Kidney (tissue), 14 donors: ENCODE results near the gene TMX2. TPM values are rescaled to one million over a fixed set of nuclear protein-coding genes. Genes with fewer than 3 reads are reported as not detected.
"Not testable (repeated sequence)": the region's sequence is repeated elsewhere in the genome, so short reads cannot be mapped to it uniquely, and the experiment has no call there.

Experiments
- DNase-seq, 5 donors: peaks; one replicate each; pipeline ENCODE4 v3.0.0-alpha.2; 2013 to 2020
- FAIRE-seq: peaks from 2 replicates; lab custom pipeline; 2012; peaks lifted over from hg19 to GRCh38; lab: Jason Lieb, UNC
- H3K27ac ChIP-seq, 2 donors: one replicate each; pipeline ENCODE4 v1.7.0; 2013; ENCODE audit warnings: low read depth in 2 of 2, low read length in 2 of 2, inconsistent platforms in 1 of 2
- H3K27me3 ChIP-seq: one replicate; pipeline ENCODE4 v1.7.1; 2013; ENCODE audit warnings: low read length, inconsistent platforms; ENCODE audit not compliant: control insufficient read depth, insufficient read depth
- H3K36me3 ChIP-seq, 3 donors: one replicate each; pipeline versions ENCODE4 v1.7.0 to v1.7.1; 2013; ENCODE audit warnings: low read length in 3 of 3, control low read depth in 1 of 3, inconsistent platforms in 1 of 3; ENCODE audit not compliant: insufficient read depth in 3 of 3, control insufficient read depth in 2 of 3
- H3K4me1 ChIP-seq, 3 donors: one replicate each; pipeline versions ENCODE4 v1.7.0 to v1.7.1; 2013; ENCODE audit warnings: low read length in 3 of 3, inconsistent platforms in 1 of 3, low read depth in 1 of 3; ENCODE audit not compliant: control insufficient read depth in 2 of 3, insufficient read depth in 2 of 3
- H3K4me3 ChIP-seq, 3 donors: one replicate each; pipeline versions ENCODE4 v1.7.0 to v1.8.1; 2013; ENCODE audit warnings: low read length in 3 of 3, control low read depth in 1 of 3, inconsistent platforms in 1 of 3
- H3K9ac ChIP-seq, 3 donors: one replicate each; pipeline versions ENCODE4 v1.7.0 to v1.7.1; 2013; ENCODE audit warnings: low read length in 3 of 3, control low read depth in 1 of 3, inconsistent platforms in 1 of 3
- H3K9me3 ChIP-seq, 3 donors: one replicate each; pipeline versions ENCODE4 v1.7.0 to v1.7.1; 2013; ENCODE audit warnings: low read length in 3 of 3, control low read depth in 1 of 3, inconsistent platforms in 1 of 3; ENCODE audit not compliant: control insufficient read depth in 2 of 3, insufficient read depth in 1 of 3
- intact Hi-C: fragments of 100-400 bp; cut with DNase I; formaldehyde crosslinking; loops from one replicate; pipeline ENCODE4 v1.11.1; 2022
- polyA plus RNA-seq: library from polyadenylated mRNA; stranded (reverse); fragments of 350-450 nt; fragmentation: Illumina TruSeq; extraction: RNeasy Lipid Tissue Mini Kit (QIAGEN cat#74804); gene quantifications from one replicate; pipeline ENCODE4 v1.2.3, GENCODE V29; 2014; ENCODE audit warnings: low read depth, low replicate concordance; ENCODE audit not compliant: insufficient read depth
- total RNA-seq: library from RNA; stranded (reverse); fragmentation: NEBNext Ultra II Directional; extraction: Animal tissue kit (Norgen Biotek cat#: 25700); gene quantifications from one replicate; pipeline ENCODE4 v1.2.1, GENCODE V29; 2021
- TF ChIP-seq, protein P1 (sequence below): IDR thresholded peaks from 3 replicates; pipeline ENCODE4 v1.5.1; 2012; ENCODE audit warnings: mild to moderate bottlenecking, moderate library complexity, borderline replicate concordance; ENCODE audit not compliant: insufficient read depth; ENCODE audit errors: extremely low read depth
- donor health status: control.
- donor health status: control.
- donor health status: control.
- donor health status: control.
- donor health status: control.
- donor health status: DM: yes; HTN: yes; CAD: no.
- donor health status: Normal renal cell carcinoma (clear cell type).

Gene TMX2
- total and polyA plus RNA-seq, 2 donors from 2014 or later = 86.1 to 133 TPM

DNA sequence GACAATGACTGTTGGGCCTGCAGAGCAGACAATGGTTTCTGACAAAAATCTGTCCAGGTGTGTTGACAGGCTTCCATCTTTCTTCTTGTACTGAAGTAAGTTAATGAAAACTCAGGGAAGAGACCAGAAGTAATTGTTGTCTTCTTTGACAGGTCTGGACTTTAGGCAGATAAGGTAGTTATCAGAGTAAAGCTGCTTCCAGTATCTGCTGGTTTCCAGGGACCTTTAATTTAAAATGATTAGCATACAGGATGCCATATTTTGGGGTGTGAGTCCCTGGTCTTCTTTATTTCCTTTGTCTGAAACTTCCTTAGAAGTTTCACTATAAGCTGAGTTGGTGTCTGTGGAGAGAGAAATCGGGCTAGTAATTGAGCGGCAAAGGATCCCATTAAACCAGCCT lies 1.4 kb downstream of the TMX2 start:
- H3K9me3 ChIP-seq = no peaks in the 10 kb centered on the region
- H3K36me3 ChIP-seq = no peaks in the 10 kb centered on the region
- H3K27ac ChIP-seq = no peak overlapping the region
- peaks cover 0 to 17% (median 4%) of the 10 kb centered on the region in 3 donors for H3K4me1 ChIP-seq
- peak overlapping the region in 1 of 3 donors; percentile 95 for H3K9ac ChIP-seq
- FAIRE-seq (no peak), DNase-seq (no peak)
- TF ChIP-seq, protein P1, sequence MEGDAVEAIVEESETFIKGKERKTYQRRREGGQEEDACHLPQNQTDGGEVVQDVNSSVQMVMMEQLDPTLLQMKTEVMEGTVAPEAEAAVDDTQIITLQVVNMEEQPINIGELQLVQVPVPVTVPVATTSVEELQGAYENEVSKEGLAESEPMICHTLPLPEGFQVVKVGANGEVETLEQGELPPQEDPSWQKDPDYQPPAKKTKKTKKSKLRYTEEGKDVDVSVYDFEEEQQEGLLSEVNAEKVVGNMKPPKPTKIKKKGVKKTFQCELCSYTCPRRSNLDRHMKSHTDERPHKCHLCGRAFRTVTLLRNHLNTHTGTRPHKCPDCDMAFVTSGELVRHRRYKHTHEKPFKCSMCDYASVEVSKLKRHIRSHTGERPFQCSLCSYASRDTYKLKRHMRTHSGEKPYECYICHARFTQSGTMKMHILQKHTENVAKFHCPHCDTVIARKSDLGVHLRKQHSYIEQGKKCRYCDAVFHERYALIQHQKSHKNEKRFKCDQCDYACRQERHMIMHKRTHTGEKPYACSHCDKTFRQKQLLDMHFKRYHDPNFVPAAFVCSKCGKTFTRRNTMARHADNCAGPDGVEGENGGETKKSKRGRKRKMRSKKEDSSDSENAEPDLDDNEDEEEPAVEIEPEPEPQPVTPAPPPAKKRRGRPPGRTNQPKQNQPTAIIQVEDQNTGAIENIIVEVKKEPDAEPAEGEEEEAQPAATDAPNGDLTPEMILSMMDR = no peak
- intact Hi-C loops = no loop called here
- no peaks in the 10 kb centered on the region for H3K27me3 ChIP-seq
- peak overlapping the region in 2 of 3 donors; percentile 83 to 99 for H3K4me3 ChIP-seq

- H3K27ac ChIP-seq, H3K9ac ChIP-seq, FAIRE-seq, H3K4me1 ChIP-seq, intact Hi-C loops, H3K36me3 ChIP-seq, H3K9me3 ChIP-seq, H3K27me3 ChIP-seq, H3K4me3 ChIP-seq, DNase-seq: not testable (repeated sequence)
Measured at GRCh38 chr11:57716726-57717125, 4.3 kb downstream of the TMX2 start.

DNA sequence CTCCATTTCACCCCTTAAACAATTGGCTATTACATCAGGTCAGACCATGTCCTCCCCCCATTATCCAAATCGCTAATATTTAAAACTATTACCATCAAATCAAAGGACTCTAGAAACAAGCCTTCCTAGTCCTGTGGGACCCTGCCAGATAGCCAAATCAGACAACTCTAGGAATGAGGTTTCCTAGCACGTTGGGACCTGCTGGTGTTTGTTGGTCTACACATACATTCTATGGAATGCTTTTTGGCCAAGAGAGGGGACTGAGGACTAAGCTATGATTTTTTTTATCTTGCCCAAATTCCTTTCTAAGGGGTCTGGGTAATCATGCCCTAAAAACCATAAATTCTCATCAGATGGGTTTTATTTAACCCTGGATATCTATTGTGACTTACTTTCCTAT lies 14.8 kb downstream of the TMX2 start:
- TF ChIP-seq, protein P1 = no peak
- DNase-seq = no peak
- Histone ChIP-seq H3K9ac (no peak overlapping the region), H3K27me3 (no peaks in the 10 kb centered on the region), H3K36me3 (no peaks in the 10 kb centered on the region), H3K9me3 (no peaks in the 10 kb centered on the region), H3K27ac (no peak overlapping the region), H3K4me3 (no peak overlapping the region), H3K4me1 (no peaks in the 10 kb centered on the region)
- intact Hi-C loops = no loop called here
- FAIRE-seq = no peak

- no peak overlapping the region for H3K27ac ChIP-seq
- intact Hi-C loops = no loop called here
- H3K4me1 ChIP-seq = no peaks in the 10 kb centered on the region
- no peaks in the 10 kb centered on the region for H3K9me3 ChIP-seq
- no peak overlapping the region for H3K9ac ChIP-seq
- H3K27me3 ChIP-seq = no peaks in the 10 kb centered on the region
- H3K36me3 ChIP-seq = no peaks in the 10 kb centered on the region
- FAIRE-seq (no peak), DNase-seq (no peak)
- no peak overlapping the region for H3K4me3 ChIP-seq
- TF ChIP-seq, protein P1 = no peak
Measured at GRCh38 chr11:57728829-57729228, 16.4 kb downstream of the TMX2 start.
